HepG2 (cell line): ENCODE measurements around the gene CUL2.

ENCODE experiments used
- BHLHE40 ChIP-seq: IDR thresholded peaks from 2 replicates; pipeline ENCODE4 v1.6.1; 2011; ENCODE audit warnings: low read length, improper control_type of control experiment
- FOXA3 ChIP-seq: IDR thresholded peaks from 2 replicates; pipeline ENCODE4 v1.6.1; 2016; ENCODE audit warnings: missing genetic modification reagents, missing compliant biosample characterization
- NR3C1 ChIP-seq: sonication (generic); formaldehyde crosslinking; IDR thresholded peaks from 2 replicates; pipeline ENCODE4 v1.4.0; 2020; ENCODE audit warnings: missing genetic modification reagents
- POLR2A ChIP-seq, 2 experiments: IDR thresholded peaks; 2 replicates each; pipeline ENCODE4 v1.6.1; 2011; ENCODE audit warnings: low read depth in 2 of 2, low read length in 2 of 2, mild to moderate bottlenecking in 1 of 2, moderate library complexity in 1 of 2; ENCODE audit not compliant: insufficient read depth in 1 of 2
- POLR2AphosphoS2 ChIP-seq: IDR thresholded peaks from 2 replicates; pipeline ENCODE4 v1.6.1; 2011; ENCODE audit warnings: low read depth, low read length, improper control_type of control experiment
- ZNF790 ChIP-seq: sonication (generic); formaldehyde crosslinking; IDR thresholded peaks from 2 replicates; pipeline ENCODE4 v1.8.0; 2022; ENCODE audit warnings: missing genetic modification reagents, mild to moderate bottlenecking, borderline replicate concordance
- TF ChIP-seq, protein P1 (sequence below): sonication (generic); formaldehyde crosslinking; IDR thresholded peaks from 2 replicates; pipeline ENCODE4 v1.5.0; 2020; ENCODE audit warnings: mild to moderate bottlenecking, missing genetic modification reagents, moderate library complexity

DNA sequence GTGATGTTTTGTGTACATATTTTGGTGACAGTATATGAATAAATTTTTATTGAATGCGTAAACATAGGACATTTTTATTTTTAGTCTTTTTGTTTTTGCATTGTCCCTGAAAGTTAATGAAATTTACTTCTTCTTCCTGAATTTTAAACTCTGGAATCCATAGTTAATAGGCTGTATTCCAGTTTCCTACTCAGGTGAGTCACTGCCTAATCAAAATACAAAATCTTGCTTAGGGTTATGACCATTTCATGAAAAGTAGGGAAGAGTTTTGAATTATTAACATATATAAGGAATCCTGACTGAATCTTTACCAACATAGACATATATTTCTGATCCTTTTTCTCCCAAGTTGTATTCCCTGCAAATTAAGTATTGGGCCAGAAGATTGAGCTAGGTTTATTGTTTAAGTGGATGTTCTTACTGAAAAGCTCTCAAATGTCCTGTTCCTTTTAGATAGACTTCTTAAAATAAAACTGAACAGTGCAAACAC is 39.1 kb upstream of the CUL2 start:
- TF ChIP-seq, protein P1, sequence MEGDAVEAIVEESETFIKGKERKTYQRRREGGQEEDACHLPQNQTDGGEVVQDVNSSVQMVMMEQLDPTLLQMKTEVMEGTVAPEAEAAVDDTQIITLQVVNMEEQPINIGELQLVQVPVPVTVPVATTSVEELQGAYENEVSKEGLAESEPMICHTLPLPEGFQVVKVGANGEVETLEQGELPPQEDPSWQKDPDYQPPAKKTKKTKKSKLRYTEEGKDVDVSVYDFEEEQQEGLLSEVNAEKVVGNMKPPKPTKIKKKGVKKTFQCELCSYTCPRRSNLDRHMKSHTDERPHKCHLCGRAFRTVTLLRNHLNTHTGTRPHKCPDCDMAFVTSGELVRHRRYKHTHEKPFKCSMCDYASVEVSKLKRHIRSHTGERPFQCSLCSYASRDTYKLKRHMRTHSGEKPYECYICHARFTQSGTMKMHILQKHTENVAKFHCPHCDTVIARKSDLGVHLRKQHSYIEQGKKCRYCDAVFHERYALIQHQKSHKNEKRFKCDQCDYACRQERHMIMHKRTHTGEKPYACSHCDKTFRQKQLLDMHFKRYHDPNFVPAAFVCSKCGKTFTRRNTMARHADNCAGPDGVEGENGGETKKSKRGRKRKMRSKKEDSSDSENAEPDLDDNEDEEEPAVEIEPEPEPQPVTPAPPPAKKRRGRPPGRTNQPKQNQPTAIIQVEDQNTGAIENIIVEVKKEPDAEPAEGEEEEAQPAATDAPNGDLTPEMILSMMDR (CRISPR knock-in tag), result no peak
- TF ChIP-seq BHLHE40, result no peak
- no peak for TF ChIP-seq POLR2A (IDR thresholded peaks at IDR 0.05; ENCODE audit: insufficient read depth in 1 of 2, low read depth in 2 of 2, low read length in 2 of 2)
- no peak for TF ChIP-seq FOXA3 (CRISPR knock-in tag)
- TF ChIP-seq POLR2AphosphoS2, result no peak
- no peak for TF ChIP-seq ZNF790
- TF ChIP-seq NR3C1 (CRISPR knock-in tag), result no peak
